HG03432 (cell line): ENCODE results near the gene BHMT.
"Not testable (repeated sequence)": the region's sequence is repeated elsewhere in the genome, so short reads cannot be mapped to it uniquely, and the experiment has no call there.

Experiments used
- ATAC-seq: cut with Tn5 transposase; IDR thresholded peaks from one replicate; pipeline ENCODE4 v1.9.1; 2021; ENCODE audit warnings: mild to moderate bottlenecking, moderate library complexity; ENCODE audit not compliant: unreplicated experiment

Gene BHMT

DNA sequence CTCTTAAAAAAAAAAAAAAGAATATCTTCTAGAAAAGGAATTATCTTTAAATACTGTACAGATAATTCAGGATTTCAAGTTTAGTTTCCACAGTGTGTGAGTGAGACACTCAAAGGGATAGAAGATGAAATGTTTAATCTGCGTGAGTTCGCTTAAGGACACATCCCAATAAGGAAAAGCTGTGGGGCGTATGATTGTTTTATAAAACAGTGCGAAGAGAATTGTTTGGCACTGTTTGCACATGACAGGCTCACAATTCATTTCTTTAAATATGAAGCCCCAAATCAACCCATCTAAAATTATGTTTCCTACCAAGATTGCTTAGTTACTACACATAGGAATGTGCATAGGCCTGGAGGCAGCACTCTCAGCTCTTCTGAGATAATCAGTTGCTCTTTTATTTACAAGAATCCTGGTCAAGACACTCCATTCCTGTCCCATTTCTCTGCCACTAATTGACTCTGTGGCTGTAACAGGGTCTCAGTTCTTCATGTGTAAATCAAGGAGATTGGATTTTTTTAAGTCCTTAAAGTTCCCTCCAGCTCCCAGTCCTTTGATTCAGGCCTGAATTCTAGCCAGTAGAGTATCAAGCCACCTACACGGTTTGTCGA, 60.1 kb downstream of the BHMT start:
- ATAC-seq: no peak

DNA sequence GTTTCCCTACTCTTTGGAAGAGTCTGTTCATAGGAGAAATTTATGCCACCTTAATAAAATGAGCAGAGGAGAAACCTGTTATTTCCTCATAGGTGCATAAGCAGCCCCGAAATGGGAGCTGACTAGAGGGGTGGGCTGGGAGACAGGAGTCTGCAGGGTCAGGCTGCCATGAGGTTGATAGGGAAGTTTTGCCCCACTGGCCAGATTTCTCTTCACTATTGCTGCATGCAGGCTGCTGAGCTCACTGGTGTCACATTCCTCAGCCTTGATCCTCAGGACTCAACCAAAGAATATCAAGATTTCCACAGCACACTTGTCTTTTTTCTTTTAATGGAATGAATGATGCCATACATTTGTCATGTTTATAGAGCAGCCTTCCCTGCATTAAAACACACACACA, 60.7 kb downstream of the BHMT start:
- no peak for ATAC-seq

DNA sequence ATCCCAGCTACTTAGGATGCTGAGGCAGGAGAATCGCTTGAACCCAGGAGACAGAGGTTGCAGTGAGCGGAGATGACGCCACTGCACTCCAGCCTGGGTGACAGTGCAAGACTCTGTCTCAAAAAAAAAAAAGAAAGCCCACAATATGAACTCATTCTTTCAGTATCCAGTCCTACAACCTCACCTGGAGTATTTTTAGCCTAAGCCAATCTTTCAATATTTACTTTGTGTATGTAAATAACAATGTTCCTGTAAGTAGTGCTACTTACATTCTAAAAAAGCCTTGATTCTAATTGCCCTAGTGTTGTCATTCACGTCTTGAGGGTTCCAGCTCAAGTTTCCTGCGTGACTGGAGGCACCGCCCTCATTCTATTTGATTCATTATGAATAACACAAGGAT, 62.0 kb downstream of the BHMT start:
- ATAC-seq: no peak

DNA sequence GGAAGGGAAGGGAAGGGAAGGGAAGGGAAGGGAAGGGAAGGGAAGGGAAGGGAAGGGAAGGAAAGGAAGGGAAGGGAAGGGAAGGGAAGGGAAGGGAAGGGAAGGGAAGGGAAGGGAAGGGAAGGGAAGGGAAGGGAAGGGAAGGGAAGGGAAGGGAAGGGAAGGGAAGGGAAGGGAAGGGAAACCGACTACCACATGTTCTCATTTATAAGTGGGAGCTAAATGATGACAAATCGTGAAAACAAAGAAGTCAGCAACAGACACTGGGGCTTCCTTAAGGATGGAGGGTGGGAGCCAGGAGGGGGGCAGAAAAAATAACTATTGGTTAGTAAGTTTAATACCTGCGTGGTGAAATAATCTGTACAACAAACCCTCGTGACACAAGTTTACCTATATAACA, 68.8 kb downstream of the BHMT start:
- ATAC-seq: not testable (repeated sequence)

DNA sequence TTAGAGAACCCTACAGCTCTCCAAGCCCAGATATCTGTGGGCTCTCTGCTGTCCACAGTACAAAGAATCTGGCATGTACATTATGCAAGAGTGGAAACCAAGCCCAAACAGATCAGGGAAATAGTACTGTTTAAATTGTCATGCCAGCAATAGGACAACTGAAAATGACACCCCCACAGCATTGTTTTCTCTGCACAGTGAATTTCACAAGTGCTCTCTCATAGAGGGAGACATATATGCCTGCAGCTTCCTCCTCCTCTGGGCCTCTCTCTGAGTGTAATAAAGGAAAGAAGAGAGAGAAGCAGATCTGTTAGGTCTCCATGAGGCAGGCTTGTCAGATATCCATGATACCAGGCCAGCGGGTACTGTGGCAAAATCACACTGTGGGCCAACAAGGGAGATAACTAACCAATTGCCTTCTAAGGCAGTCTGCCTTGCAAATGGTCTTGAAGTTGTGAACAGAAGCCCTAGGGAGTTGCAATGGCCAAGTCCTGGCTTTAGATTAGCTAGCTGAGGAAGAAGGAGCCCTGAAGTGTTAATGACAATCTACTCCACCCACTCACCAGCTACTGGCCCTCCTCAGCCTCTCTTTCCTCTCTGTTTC, 69.9 kb downstream of the BHMT start:
- ATAC-seq: no peak
